Activated T-cell treated with anti-CD3 and anti-CD28 coated beads for 48 hours (primary cell): ENCODE results near the gene RBM19.

Experiments used
- DNase-seq: peaks from one replicate; pipeline ENCODE4 v3.0.0-alpha.2; 2020; ENCODE audit warnings: low read depth

Gene RBM19

GRCh38 chr12:113987261-113988063 is 21.3 kb upstream of the RBM19 start:
- DNase-seq = no peak

DNA sequence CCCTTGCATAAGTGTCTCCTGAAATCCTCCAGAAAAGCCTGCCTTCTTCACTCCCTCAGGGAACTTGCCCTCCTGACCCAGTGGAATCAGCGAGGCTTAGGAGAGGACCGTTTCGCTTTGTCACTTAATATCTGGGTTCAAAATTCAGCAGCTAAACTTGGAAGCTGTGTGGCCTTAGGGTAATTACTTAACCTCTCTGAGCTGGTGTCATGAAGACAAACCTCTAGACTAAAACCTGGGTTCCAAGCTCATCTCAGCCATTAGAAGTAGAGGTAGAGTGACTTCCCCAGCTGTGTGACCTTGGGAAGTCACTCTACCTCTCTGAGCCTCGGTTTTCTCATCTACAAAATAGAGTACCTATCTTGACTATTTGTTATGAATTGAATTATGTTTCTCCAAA is 18.3 kb upstream of the RBM19 start:
- no peak for DNase-seq

- no peak for DNase-seq
Measured at GRCh38 chr12:113983777-113984448, 17.8 kb upstream of the RBM19 start.

DNA sequence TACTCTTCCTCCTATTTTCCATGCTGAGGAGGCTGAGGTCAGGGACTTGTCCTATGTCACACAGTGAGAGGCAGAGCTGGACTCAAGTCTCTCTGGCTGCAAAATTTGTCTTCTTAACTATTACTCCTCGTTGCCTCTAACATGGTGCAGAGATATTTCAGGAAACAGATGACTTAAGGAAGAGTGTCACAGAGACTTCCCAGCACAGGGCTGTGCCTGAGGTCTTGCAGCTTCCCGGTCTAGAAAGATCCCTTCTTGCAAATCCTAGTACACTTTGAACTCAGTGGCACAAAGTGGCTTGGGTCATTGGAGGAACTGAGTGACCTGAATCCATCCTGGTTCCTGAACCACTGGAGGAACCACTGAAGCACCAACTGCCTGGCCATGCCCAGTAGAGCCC is 17.1 kb upstream of the RBM19 start:
- DNase-seq = no peak

DNA sequence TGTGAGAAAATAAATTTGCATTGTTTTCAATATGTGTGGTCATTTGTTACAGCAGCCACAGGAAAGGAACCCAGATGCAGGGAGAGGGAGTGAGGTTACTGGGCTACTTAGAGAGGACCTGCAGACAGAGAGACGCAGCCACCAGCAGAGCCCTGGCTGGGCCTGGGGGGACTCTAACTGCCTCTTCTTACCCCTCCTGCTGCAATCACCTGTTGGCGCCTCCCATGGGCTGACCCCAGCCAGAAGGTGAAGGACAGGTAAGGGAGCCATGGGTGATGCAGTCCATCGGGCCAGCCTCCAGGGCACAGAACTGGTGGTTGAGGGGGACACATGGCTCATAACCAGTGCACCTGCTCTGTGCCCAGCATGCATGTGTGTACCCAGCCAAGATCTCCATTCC is 15.8 kb upstream of the RBM19 start:
- no peak for DNase-seq

GRCh38 chr12:113980537-113981337 is 14.6 kb upstream of the RBM19 start:
- peak; percentile 12 for DNase-seq

- no peak for DNase-seq
Measured at GRCh38 chr12:113980054-113980453, 13.9 kb upstream of the RBM19 start.

GRCh38 chr12:113978080-113978479 is 12.0 kb upstream of the RBM19 start:
- no peak for DNase-seq

GRCh38 chr12:113974006-113974405 is 7.9 kb upstream of the RBM19 start:
- no peak for DNase-seq

DNA sequence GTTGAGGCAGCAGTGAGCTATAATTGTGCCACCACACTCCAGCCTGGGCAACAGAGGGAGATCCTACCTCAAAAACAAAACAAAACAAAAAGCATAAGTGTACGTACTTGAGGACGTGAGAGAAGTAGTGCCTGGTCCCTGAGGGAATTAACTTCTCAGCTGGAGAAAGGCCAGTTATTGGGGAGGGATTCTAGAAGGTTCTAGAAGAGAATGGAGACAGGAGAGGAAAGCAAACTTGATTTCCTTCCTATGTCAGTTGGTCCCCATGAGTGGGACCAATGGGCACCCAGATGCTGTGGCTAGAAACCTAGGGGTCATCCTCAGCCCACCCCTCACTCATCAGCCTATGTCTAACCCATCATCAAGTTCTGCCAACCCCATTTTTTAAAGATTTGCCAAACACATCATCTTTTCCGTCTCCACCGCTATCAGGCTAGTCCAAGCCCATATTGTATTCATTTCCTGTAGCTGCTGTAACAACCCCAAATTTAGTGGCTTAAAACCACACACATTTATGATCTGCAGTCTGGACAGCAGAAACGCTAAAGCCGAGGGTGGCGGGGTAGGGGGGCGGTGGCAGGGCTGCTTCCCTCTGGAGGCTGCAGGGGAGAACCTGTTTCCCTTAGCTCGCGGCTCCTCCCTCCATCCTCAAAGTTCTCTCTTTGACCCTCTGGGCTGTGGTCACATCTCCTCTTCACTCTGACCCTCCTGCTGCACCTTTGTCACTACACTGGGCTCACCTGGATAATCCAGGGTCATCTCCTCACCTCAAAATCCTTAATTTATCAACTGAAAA is 7.2 kb upstream of the RBM19 start:
- no peak for DNase-seq

DNA sequence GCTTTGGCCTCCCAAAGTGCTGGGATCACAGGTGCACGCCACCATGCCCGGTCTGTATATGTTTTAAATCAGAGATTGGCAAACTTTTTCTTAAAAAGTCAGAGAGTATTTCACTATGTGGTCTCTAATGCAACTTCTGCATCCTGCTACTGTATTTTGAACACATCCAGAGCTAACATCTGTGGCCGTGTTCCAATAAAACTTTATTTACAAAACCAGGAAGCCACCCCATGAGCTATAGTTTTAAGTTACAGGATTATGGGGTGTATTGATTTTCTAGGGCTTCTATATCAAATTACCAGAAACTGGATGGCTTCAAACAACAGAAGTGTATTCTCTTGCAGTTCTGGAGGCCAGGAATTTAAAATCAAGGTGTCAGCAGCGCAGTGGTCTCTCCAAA is 5.3 kb upstream of the RBM19 start:
- DNase-seq = no peak

- DNase-seq = no peak
Measured at GRCh38 chr12:113970211-113970610, 4.1 kb upstream of the RBM19 start.

GRCh38 chr12:113967368-113967767 is 1.2 kb upstream of the RBM19 start:
- DNase-seq = no peak

DNA sequence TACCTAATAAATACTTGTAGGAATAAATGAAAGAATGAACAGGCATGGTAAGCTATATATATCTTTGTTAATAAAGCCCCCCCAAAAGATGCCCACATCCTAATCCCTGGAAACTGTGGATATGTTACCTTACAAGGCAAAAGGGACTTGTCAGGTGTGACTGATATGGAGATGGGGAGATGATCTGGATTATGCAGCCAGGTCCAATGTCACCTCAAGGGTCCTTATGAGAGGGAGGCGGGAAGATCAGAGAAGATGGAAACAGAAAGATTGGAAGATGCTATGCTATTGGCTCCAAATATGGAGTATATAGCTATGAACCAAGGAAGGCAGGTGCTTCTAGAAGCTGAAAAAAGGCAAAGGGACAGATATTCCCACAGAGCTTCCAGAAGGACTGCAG is 3.4 kb downstream of the RBM19 start:
- no peak for DNase-seq

- peak; percentile 35 for DNase-seq
Measured at GRCh38 chr12:113961921-113962710, 4.0 kb downstream of the RBM19 start.

DNA sequence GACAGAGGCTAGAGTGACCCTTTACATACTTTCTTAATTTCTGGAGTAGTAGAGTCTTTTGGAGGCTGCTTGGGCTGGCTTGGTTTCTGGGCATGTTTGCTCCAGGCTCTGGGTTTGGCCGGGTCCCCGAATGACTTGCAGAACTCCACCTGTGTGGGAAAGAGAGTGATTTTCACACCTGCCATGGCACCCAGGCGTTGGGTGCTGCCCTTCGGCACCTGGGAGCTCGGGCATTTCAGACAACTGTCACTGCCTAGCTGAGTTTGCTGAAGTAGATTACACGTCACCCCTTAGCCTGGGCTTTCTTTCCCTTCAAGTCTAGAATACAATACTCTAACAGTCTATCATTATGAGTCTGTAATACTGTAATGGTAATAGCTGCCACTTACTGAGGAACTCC is 6.1 kb downstream of the RBM19 start:
- no peak for DNase-seq

DNA sequence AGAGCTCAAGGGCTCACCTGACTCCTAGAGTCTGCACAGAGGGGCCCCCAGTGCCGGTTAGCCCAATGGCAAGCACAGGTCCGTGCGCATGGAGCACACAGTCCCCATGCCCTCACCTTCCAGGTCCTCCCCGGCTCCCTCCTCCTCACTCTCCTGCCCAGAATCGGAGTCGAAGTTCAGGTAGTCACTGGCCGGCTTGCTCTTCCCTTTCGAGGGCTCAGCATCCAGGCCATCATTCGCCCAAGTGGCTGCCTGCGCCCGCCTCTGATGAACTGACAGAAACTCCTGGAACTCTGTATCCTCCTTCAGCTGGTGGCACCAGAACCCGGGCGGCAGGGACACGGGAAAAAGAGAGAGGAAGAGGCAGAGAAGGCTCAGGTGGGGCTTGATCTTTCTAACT is 7.0 kb downstream of the RBM19 start:
- no peak for DNase-seq

DNA sequence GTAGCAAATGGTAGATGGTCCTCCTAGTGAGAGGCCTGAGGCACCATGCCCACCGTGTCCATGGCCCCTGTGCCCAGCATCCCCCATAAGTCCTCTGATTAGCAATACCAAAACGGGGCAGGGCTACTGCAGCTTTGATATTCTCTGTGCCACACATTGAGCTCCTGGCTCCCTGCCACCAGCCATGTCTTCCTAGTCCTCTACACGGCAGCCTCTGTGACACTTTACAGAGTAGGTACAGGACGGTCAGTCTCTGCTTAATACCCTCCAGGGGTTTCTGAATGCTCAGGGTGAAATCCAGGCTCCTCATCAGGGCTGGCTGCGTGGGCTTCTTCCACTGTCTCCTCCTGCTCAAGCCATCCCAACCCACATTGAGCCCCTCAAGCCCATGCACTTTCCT is 8.0 kb downstream of the RBM19 start:
- no peak for DNase-seq

- no peak for DNase-seq
Measured at GRCh38 chr12:113957627-113958026, 8.5 kb downstream of the RBM19 start.

DNA sequence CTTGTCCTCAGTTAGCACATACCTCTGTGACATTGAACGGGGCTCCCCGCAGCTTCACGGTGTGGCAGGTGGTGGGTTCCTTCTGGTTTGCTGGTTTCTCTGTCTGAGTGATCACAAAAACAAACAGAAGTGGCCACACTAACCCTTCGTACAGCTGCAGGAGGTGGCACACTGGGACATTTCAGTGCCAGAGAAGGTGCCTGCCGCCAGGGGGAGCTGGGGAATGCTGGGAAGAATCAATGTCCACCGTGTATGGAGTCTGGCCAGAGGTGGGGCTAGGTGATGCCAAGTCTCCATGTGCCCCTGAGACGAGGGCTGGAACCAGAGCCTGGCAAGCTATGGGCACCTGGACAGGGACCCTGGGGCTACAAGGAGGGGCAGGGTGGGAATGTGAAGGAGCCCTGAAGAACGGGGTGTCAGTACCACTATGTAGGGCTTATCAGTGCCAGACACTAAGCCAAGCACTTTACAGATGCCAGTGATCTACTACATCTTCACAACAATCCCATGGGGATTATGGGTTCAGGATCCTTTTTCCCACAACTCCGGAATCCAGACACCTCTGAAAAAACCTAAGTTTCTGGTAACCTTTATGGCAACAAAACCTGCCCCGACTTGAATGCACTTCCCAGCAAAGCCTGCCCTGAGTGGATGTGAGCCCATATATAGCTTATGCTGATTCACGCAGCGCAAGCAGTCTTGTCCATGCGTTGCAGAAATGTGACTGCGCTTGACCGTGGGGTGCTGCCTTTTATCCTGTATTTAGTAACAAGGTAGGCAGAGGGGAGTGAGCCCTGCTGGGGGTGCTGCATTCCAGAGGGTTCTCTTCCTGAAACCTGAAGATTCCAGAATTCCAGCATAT is 10.8 kb downstream of the RBM19 start:
- DNase-seq = no peak
